HUES64 (cell line): Measurements from ENCODE around the gene PHLDB3.
"Not testable (repeated sequence)": the region's sequence is repeated elsewhere in the genome, so short reads cannot be mapped to it uniquely, and the experiment has no call there.

Experiments
- H3K27ac ChIP-seq: 2 replicates; pipeline ENCODE4 v1.7.0; 2013; ENCODE audit warnings: low read depth, low read length, inconsistent platforms
- H3K27me3 ChIP-seq: 2 replicates; pipeline ENCODE4 v1.6.1; 2013; ENCODE audit warnings: mild to moderate bottlenecking, low read length; ENCODE audit not compliant: insufficient read depth
- H3K36me3 ChIP-seq: 2 replicates; pipeline ENCODE4 v1.6.1; 2013; ENCODE audit warnings: mild to moderate bottlenecking, low read length; ENCODE audit not compliant: insufficient read depth
- H3K4me1 ChIP-seq: 2 replicates; pipeline ENCODE4 v1.6.1; 2013; ENCODE audit warnings: mild to moderate bottlenecking, low read length, moderate library complexity; ENCODE audit not compliant: insufficient read depth
- H3K4me3 ChIP-seq: 2 replicates; pipeline ENCODE4 v1.5.1; 2013; ENCODE audit warnings: mild to moderate bottlenecking, low read length, moderate library complexity
- H3K9ac ChIP-seq: 2 replicates; pipeline ENCODE4 v1.6.1; 2013; ENCODE audit warnings: mild to moderate bottlenecking, low read depth, low read length
- H3K9me3 ChIP-seq: 2 replicates; pipeline ENCODE4 v1.6.1; 2013; ENCODE audit warnings: low read depth, low read length; ENCODE audit not compliant: insufficient read depth
- WGBS: fragments of 150-250, 120-280 bp; methylation state at CpG from one replicate; pipeline ENCODE4 v1.1.7; 2013; ENCODE audit warnings: missing lambda C conversion rate; 5-methylcytosine and 5-hydroxymethylcytosine counted together

The PHLDB3 gene

GRCh38 chr19:43437712-43438111 is 66.8 kb downstream of the PHLDB3 start:
- Histone ChIP-seq H3K9me3 (no peaks in the 10 kb centered on the region), H3K27ac (no peak overlapping the region), H3K9ac (no peak overlapping the region), H3K4me3 (no peak overlapping the region), H3K36me3 (no peaks in the 10 kb centered on the region), H3K27me3 (no peaks in the 10 kb centered on the region), H3K4me1 (no peaks in the 10 kb centered on the region)
- 96% methylated on average over 6 of the region's 6 CpGs for WGBS

GRCh38 chr19:43437284-43437683 is 67.3 kb downstream of the PHLDB3 start:
- WGBS = 90% methylated on average over 11 of the region's 11 CpGs

GRCh38 chr19:43435775-43436174 is 68.8 kb downstream of the PHLDB3 start:
- H3K9me3 ChIP-seq = no peaks in the 10 kb centered on the region
- H3K36me3 ChIP-seq = no peaks in the 10 kb centered on the region
- H3K9ac ChIP-seq = no peak overlapping the region
- no peaks in the 10 kb centered on the region for H3K4me1 ChIP-seq
- WGBS = 91% methylated on average over 3 of the region's 3 CpGs
- H3K4me3 ChIP-seq = no peak overlapping the region
- no peak overlapping the region for H3K27ac ChIP-seq
- no peaks in the 10 kb centered on the region for H3K27me3 ChIP-seq

More at GRCh38 chr19:43437284-43437683, 67.3 kb downstream of the PHLDB3 start:
- not testable (repeated sequence) for H3K9ac ChIP-seq, H3K27ac ChIP-seq, H3K9me3 ChIP-seq, H3K27me3 ChIP-seq, H3K4me3 ChIP-seq, H3K4me1 ChIP-seq, H3K36me3 ChIP-seq

GRCh38 chr19:43433689-43434088 is 70.9 kb downstream of the PHLDB3 start:
- Histone ChIP-seq H3K4me1 (no peaks in the 10 kb centered on the region), H3K9ac (no peak overlapping the region), H3K36me3 (no peaks in the 10 kb centered on the region), H3K27ac (no peak overlapping the region), H3K27me3 (no peaks in the 10 kb centered on the region), H3K9me3 (no peaks in the 10 kb centered on the region), H3K4me3 (no peak overlapping the region)
- 96% methylated on average over 6 of the region's 6 CpGs for WGBS

DNA sequence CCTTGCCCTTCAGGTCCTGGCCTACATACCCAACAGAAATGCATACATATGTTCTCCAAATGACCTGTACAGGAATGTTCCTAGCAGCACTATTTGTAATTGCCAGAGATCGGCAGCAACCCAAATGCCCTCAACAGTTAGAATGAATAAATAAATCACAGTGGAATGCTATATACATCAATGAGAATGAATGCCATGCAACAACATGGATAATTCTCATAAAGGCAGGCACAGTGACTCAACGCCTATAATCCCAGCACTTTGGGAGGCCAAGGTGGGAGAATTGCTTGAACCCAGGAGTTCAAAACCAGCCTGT is 71.2 kb downstream of the PHLDB3 start:
- Histone ChIP-seq H3K36me3 (no peaks in the 10 kb centered on the region), H3K4me1 (no peaks in the 10 kb centered on the region), H3K27me3 (no peaks in the 10 kb centered on the region), H3K27ac (no peak overlapping the region), H3K9me3 (no peaks in the 10 kb centered on the region), H3K9ac (no peak overlapping the region), H3K4me3 (no peak overlapping the region)
- 95% methylated on average over 2 of the region's 2 CpGs for WGBS

GRCh38 chr19:43430976-43431375 is 73.6 kb downstream of the PHLDB3 start:
- Histone ChIP-seq H3K9ac (no peak overlapping the region), H3K4me3 (no peak overlapping the region), H3K27me3 (no peaks in the 10 kb centered on the region), H3K4me1 (no peaks in the 10 kb centered on the region), H3K9me3 (no peaks in the 10 kb centered on the region), H3K27ac (no peak overlapping the region), H3K36me3 (no peaks in the 10 kb centered on the region)
- 98% methylated on average over 9 of the region's 9 CpGs for WGBS

DNA sequence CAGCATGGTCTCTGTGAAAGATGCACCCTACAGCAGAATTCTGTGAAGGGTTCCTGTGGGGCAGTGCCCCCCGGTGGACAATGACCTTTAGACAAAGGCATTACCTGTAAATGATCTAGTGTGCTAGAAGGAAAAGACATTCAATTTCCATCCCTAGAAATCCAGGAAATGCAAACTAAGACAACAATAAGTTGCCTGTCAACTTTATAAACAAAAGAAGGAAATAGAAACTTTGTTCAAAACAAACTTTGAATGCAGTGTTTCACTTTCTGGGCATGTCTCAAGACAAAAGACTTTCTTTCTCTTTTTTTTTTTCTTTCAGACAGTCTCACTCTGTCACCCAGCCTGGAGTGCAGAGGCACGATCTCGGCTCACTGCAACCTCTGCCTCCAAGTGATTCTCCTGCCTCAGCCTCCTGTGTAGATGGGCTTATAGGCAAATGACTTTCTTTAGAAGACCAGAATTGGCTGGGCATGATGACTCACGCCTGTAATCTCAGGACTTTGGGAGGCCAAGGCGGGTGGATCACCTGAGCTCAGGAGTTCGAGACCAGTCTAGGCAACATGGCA is 74.3 kb downstream of the PHLDB3 start:
- 77% methylated on average over 6 of the region's 6 CpGs for WGBS
- Histone ChIP-seq H3K9ac (no peak overlapping the region), H3K9me3 (no peaks in the 10 kb centered on the region), H3K27me3 (no peaks in the 10 kb centered on the region), H3K27ac (no peak overlapping the region), H3K4me1 (no peaks in the 10 kb centered on the region), H3K4me3 (no peak overlapping the region), H3K36me3 (no peaks in the 10 kb centered on the region)

- Histone ChIP-seq H3K36me3 (no peaks in the 10 kb centered on the region), H3K27me3 (no peaks in the 10 kb centered on the region), H3K4me3 (no peak overlapping the region), H3K9ac (no peak overlapping the region), H3K4me1 (no peaks in the 10 kb centered on the region), H3K27ac (no peak overlapping the region), H3K9me3 (no peaks in the 10 kb centered on the region)
- 96% methylated on average over 6 of the region's 7 CpGs for WGBS
Observed at GRCh38 chr19:43429395-43429794, 75.2 kb downstream of the PHLDB3 start.

DNA sequence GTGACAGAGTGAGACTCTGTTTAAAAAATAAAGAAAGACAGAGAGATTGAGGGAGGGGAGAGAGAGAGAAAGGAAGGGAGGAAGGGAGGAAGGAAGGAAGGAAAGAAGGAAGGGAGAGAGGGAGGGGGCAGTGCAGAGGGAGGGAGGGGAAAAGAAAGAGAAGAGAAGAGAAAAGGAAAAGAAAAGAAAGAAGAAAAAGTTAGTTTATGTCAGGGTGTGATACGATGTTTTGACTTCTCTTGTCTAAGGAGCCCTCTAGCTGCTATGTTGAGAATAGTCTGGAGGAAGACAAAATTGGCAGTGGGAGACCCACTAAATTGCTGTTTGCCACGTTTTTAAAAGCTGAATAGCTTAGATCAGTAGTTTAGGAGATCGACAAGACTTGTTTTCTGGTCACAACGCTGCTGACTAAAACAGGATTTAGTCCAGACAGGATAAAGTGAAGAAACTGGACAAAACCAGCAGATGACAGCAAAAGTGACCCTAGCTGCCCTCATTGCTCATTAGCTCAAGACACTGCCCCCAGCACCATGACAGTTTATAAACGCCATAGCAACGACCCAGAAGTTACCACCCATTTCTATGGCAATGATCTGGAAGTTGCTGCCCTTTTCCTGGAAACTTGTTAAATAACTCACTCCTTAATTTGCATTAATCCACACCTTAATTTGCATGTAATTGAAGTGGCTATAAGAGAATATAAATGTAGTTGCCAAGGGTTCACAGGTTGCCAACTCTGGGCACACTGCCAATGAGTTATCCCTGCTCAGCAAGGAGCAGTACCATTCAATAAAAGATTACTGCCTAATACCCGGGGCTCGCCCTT is 78.8 kb downstream of the PHLDB3 start:
- Histone ChIP-seq H3K36me3 (no peaks in the 10 kb centered on the region), H3K27ac (no peak overlapping the region), H3K4me1 (no peaks in the 10 kb centered on the region), H3K27me3 (no peaks in the 10 kb centered on the region), H3K9me3 (no peaks in the 10 kb centered on the region), H3K9ac (no peak overlapping the region), H3K4me3 (no peak overlapping the region)
- 43% methylated on average over 8 of the region's 8 CpGs for WGBS
